H1 (cell line): ENCODE measurements around the gene ITPKB.

Experiments
- CEBPB ChIP-seq: IDR thresholded peaks from 2 replicates; pipeline ENCODE4 v1.6.1; 2012; ENCODE audit warnings: low read depth, low read length
- CHD1 ChIP-seq: IDR thresholded peaks from 2 replicates; pipeline ENCODE4 v1.6.1; 2012; ENCODE audit warnings: low read depth, low read length, improper control_type of control experiment
- EP300 ChIP-seq, 2 experiments: IDR thresholded peaks; 1 replicate in 1 of 2; 2 replicates in 1 of 2; pipeline ENCODE4 v1.6.1; 2011 to 2012; ENCODE audit warnings: low read depth in 2 of 2, low read length in 2 of 2, mild to moderate bottlenecking in 2 of 2, borderline replicate concordance in 1 of 2, inconsistent platforms in 1 of 2, moderate library complexity in 1 of 2
- JUN ChIP-seq: IDR thresholded peaks from 2 replicates; pipeline ENCODE4 v1.6.1; 2011; ENCODE audit warnings: low read depth, mild to moderate bottlenecking, improper control_type of control experiment, low read length
- TF ChIP-seq, protein P1 (sequence below), 3 experiments: IDR thresholded peaks; 1 replicate in 2 of 3; 2 replicates in 1 of 3; pipeline versions ENCODE4 v1.5.1 to v1.6.1; 2011; ENCODE audit warnings: low read length in 3 of 3, mild to moderate bottlenecking in 3 of 3, inconsistent platforms in 2 of 3, low read depth in 1 of 3, moderate library complexity in 1 of 3; ENCODE audit not compliant: insufficient read depth in 1 of 3; ENCODE audit errors: control extremely low read depth in 1 of 3

DNA sequence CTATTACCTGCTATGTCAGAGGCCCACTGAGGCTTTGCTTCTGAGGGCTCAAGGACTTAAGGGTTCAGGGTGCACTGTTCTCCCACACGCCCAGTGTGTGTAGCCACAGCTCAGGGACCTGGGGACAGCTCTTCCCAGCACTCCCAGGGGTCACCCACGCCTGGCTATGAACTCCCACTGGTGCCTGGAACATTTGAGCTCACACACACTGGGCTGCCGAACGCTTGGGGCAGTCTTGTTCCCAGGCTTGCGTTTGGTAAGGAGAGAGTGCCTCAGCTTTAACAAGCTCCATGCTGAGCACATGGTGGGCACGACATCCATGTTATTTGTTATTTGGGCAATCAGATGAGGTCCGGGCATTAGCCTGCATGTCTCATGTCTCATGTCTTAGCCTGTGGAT, 153.0 kb downstream of the ITPKB start:
- TF ChIP-seq EP300 (IDR thresholded peaks at IDR 0.05; ENCODE audit: borderline replicate concordance in 1 of 2, low read depth in 2 of 2, low read length in 2 of 2) = no peak
- TF ChIP-seq, protein P1, sequence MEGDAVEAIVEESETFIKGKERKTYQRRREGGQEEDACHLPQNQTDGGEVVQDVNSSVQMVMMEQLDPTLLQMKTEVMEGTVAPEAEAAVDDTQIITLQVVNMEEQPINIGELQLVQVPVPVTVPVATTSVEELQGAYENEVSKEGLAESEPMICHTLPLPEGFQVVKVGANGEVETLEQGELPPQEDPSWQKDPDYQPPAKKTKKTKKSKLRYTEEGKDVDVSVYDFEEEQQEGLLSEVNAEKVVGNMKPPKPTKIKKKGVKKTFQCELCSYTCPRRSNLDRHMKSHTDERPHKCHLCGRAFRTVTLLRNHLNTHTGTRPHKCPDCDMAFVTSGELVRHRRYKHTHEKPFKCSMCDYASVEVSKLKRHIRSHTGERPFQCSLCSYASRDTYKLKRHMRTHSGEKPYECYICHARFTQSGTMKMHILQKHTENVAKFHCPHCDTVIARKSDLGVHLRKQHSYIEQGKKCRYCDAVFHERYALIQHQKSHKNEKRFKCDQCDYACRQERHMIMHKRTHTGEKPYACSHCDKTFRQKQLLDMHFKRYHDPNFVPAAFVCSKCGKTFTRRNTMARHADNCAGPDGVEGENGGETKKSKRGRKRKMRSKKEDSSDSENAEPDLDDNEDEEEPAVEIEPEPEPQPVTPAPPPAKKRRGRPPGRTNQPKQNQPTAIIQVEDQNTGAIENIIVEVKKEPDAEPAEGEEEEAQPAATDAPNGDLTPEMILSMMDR (IDR thresholded peaks at IDR 0.05; ENCODE audit: control extremely low read depth in 1 of 3, insufficient read depth in 1 of 3, low read depth in 1 of 3, low read length in 3 of 3) = no peak
- no peak for TF ChIP-seq JUN
- TF ChIP-seq CHD1 = no peak
- no peak for TF ChIP-seq CEBPB
